GM23248 (cell line): Measurements from ENCODE around the gene ECT2L.

ENCODE experiments used
- EZH2 ChIP-seq: fragments of 200-600 bp; sonication (generic); IDR thresholded peaks from 2 replicates; pipeline ENCODE4 v1.6.1; 2018; ENCODE audit warnings: antibody characterized with exemption, mild to moderate bottlenecking; ENCODE audit not compliant: insufficient read depth, poor library complexity, severe bottlenecking
- EZH2phosphoT487 ChIP-seq: fragments of 200-600 bp; sonication (generic); IDR thresholded peaks from 2 replicates; pipeline ENCODE4 v1.6.1; 2018; ENCODE audit warnings: antibody characterized with exemption, moderate library complexity, mild to moderate bottlenecking, low read depth; ENCODE audit not compliant: insufficient read depth

- TF ChIP-seq EZH2 (no peak), EZH2phosphoT487 (no peak)
Observed at GRCh38 chr6:138806889-138807288, 11.0 kb downstream of the ECT2L start.
